GM12874 (cell line): ENCODE results near the gene ERCC6L.

Experiments used
- CTCF ChIP-seq: IDR thresholded peaks from 2 replicates; pipeline ENCODE4 v1.5.1; 2011; ENCODE audit warnings: low read depth, mild to moderate bottlenecking, control low read depth, low read length, moderate library complexity; ENCODE audit not compliant: insufficient read depth

The ERCC6L gene

DNA sequence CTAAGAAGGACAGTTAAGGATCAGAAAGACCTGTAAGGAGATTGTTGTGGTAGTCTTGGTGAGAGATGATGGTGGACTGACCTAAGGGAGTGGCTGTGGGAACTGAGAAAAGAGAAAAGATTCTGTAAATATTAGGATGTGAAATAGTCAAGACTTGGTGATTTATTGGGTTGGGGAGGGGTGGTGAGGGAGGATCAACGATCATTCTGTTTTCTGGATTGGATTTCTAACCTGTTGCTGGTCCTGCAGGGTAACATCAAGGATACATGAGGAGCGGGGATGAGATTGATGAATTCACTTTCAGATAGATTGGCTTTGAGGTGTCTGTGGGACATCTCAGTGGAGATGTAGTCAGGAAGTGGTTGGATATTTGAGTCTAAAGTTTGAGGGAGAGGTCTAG, 55.9 kb downstream of the ERCC6L start:
- TF ChIP-seq CTCF = no peak

- TF ChIP-seq CTCF = no peak
These were observed 57.4 kb downstream of the ERCC6L start, which contains the start of gene PIN4 for GRCh38 chrX:72181178-72182125. PIN4 (plus strand) TSS chrX:72181757; CDS start chrX:72181786, 29 bp downstream.

DNA sequence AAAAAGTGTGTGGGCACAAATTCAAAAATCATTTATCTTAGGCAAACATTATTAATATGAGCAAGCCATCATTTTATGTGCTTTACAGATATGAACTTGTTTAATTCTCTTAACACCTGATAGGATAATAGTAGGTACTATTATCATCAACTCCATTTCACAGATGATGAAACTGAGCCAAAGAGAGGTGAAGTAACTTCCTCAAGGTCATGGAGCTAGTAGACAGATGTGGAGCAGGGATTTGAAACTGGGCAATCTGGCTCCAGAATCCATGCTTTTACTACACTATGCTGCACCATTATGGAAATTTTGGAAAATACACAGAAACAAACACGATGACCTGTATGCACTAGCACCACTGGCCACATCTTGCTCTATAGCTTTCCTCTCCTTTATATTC, 58.3 kb downstream of the ERCC6L start:
- TF ChIP-seq CTCF = no peak

DNA sequence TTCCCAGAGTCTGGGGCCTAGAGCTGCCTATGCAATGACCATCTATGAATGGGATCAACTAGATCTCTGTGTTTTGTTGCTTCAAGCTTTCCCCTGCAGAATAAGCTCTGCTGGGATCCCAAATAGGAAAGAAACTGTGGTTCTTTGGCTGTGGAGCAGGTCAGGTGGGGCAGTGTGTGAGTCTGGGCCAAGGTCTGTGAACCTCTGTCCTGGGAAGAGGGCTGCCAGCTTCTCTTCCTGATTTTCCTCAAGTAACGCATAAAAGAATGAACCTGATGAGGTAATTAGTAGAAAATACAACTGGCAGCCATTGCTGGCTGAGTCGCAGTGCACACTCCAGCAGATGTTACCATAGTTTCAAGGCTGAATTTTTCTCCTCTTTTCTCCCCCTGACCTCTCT, 61.8 kb downstream of the ERCC6L start:
- TF ChIP-seq CTCF = no peak

DNA sequence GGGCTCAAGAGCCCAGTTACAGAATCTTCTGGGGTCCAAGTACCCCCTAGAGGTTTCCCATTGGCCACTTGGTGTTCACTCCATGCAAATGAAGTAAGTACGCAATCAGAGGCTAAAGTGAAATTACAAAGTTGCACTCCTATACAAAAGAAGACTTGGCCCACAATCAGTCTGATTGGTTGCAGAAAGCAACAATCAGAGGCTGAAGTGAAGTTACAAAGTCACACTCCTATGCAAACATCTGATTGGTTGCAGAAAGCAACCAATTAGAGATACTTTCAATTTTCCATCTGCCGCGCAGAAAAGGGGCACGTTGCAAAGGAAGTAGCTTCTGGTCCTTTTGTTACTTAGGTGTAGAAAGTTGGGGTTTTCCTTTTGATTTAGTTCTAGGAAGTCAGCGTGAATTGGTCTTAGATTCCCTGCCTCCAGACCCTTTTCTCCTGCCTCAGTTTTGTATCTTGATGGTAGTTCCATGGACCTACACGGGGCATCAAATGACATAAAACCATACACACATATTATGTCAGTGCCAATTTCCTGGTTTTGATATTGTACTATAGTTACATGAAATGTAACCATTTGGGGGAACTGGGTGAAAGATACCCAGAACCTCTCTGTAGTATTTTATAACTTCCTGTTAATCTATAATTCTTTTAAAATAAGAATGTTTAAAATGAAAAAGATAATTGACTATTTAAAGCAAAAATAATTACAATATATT, 69.7 kb downstream of the ERCC6L start:
- TF ChIP-seq CTCF = no peak

GRCh38 chrX:72165551-72165950, 73.3 kb downstream of the ERCC6L start:
- no peak for TF ChIP-seq CTCF

DNA sequence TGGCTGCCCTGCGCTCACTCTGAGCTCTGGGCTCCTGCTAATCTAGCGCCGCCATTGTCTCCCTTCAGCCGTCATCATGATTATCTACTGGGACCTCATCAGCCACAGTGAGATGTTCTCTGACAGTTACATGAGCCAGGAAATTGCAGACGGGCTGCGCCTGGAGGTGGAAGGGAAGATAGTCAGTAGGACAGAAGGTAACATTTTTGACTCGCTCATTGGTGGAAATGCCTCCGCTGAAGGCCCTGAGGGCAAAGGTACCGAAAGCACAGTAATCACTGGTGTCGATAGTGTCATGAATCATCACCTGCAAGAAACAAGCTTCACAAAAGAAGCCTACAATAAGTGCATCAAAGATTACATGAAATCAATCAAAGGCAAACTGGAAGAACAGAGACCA, 79.1 kb downstream of the ERCC6L start:
- TF ChIP-seq CTCF = no peak
